Panc1 (cell line): ENCODE data around the gene TOP3A. TPM values are rescaled to one million over a fixed set of nuclear protein-coding genes. Genes with fewer than 3 reads are reported as not detected.
A peak's percentile ranks its signal among the peaks of the same experiment; 100 is the strongest.
"Not testable (repeated sequence)": the region's sequence is repeated elsewhere in the genome, so short reads cannot be mapped to it uniquely, and the experiment has no call there.

Experiments
- ATAC-seq: fragments of 200-7000 bp; cut with Tn5 transposase; 2 replicates; pipeline ENCODE4 v1.9.1; 2020; ENCODE audit warnings: mild to moderate bottlenecking, moderate library complexity
- BruUV-seq: library from RNA; stranded (reverse); fragments of 400-500 nt; replicated peaks from 2 replicates; lab custom pipeline; 2021; lab: Mats Ljungman, UMichigan
- CTCF ChIA-PET: fragments of 300-600 bp; sonication (Branson Sonifier 250); formaldehyde crosslinking; loops from one replicate; lab custom pipeline; 2022; ENCODE audit warnings: antibody characterized with exemption; lab: Charles Lee
- POLR2A ChIA-PET: fragments of 300-600 bp; sonication (Branson Sonifier 250); formaldehyde crosslinking; loops from one replicate; lab custom pipeline; 2022; ENCODE audit warnings: antibody characterized with exemption; lab: Charles Lee
- DNase-seq: peaks from one replicate; pipeline ENCODE4 v3.0.0-alpha.2; 2010; ENCODE audit warnings: low read depth, low spot score
- H3K27ac ChIP-seq: 2 replicates; pipeline ENCODE4 v1.5.1; 2011; ENCODE audit warnings: mild to moderate bottlenecking, low read length, inconsistent platforms
- H3K27me3 ChIP-seq: fragments of 200-500 bp; sonication (Bioruptor generic); 2 replicates; pipeline ENCODE4 v1.6.0; 2014; ENCODE audit warnings: low read length, inconsistent platforms; ENCODE audit not compliant: control insufficient read depth, insufficient read depth
- H3K36me3 ChIP-seq: fragments of 200-500 bp; sonication (Bioruptor generic); 2 replicates; pipeline ENCODE4 v1.5.1; 2014; ENCODE audit warnings: inconsistent platforms, mild to moderate bottlenecking, low read length, moderate library complexity; ENCODE audit not compliant: control insufficient read depth, insufficient read depth
- H3K4me1 ChIP-seq: 2 replicates; pipeline ENCODE4 v1.5.1; 2011; ENCODE audit warnings: inconsistent platforms, mild to moderate bottlenecking, low read length, moderate library complexity; ENCODE audit not compliant: control insufficient read depth, insufficient read depth
- H3K4me3 ChIP-seq, 2 experiments: 2 replicates each; pipeline ENCODE4 v1.5.1; 2011 to 2012; ENCODE audit warnings: low read depth in 2 of 2, low read length in 2 of 2, mild to moderate bottlenecking in 2 of 2, inconsistent platforms in 1 of 2, moderate library complexity in 1 of 2
- H3K9me3 ChIP-seq: fragments of 200-500 bp; sonication (Bioruptor generic); 2 replicates; pipeline ENCODE4 v1.5.1; 2014; ENCODE audit warnings: low read depth, mild to moderate bottlenecking, inconsistent platforms, low read length, moderate library complexity; ENCODE audit not compliant: control insufficient read depth, insufficient read depth
- CTCF ChIP-seq: fragments of 450-650 bp; IDR thresholded peaks from 2 replicates; pipeline ENCODE4 v1.5.1; 2017; ENCODE audit warnings: mild to moderate bottlenecking
- POLR2AphosphoS5 ChIP-seq: IDR thresholded peaks from 2 replicates; pipeline ENCODE4 v1.6.1; 2012; ENCODE audit warnings: mild to moderate bottlenecking, low read depth, low read length, moderate library complexity
- REST ChIP-seq, 2 experiments: IDR thresholded peaks; 2 replicates each; pipeline ENCODE4 v1.6.1; 2011 to 2012; ENCODE audit warnings: low read depth in 2 of 2, control low read depth in 1 of 2, low read length in 1 of 2, mild to moderate bottlenecking in 1 of 2, moderate library complexity in 1 of 2; ENCODE audit not compliant: insufficient read depth in 1 of 2
- SIN3A ChIP-seq: IDR thresholded peaks from 2 replicates; pipeline ENCODE4 v1.6.1; 2012; ENCODE audit warnings: low read depth, mild to moderate bottlenecking, low read length, moderate library complexity, borderline replicate concordance; ENCODE audit not compliant: insufficient read depth
- TCF7L2 ChIP-seq: IDR thresholded peaks from 2 replicates; pipeline ENCODE4 v1.6.1; 2011; ENCODE audit warnings: mild to moderate bottlenecking, low read depth, low read length, inconsistent platforms
- in situ Hi-C: cut with HindIII; loops from 2 replicates; pipeline ENCODE4 v1.10.0; 2016; ENCODE audit warnings: low sequenced_read_pairs, low pct_unique_long_range_greater_than_20kb
- intact Hi-C: fragments of 100-400 bp; cut with micrococcal nuclease; formaldehyde crosslinking; loops from one replicate; pipeline ENCODE4 v1.10.0; 2022; ENCODE audit not compliant: unreplicated experiment
- total RNA-seq: library from RNA; stranded (reverse); gene quantifications from one replicate; pipeline ENCODE4 v1.2.1, GENCODE V29; 2021; ENCODE audit not compliant: unreplicated experiment

Gene TOP3A
- total RNA-seq, 1 experiment from 2014 or later = 49.3 TPM

- ATAC-seq (no peak), DNase-seq (no peak)
- intact Hi-C loops = no loop called here
- Histone ChIP-seq H3K27me3 (no peaks in the 10 kb centered on the region), H3K9me3 (no peaks in the 10 kb centered on the region), H3K4me3 (no peak overlapping the region), H3K4me1 (no peaks in the 10 kb centered on the region; the same call in none of the 2 replicates), H3K36me3 (peaks cover 11% of the 10 kb centered on the region), H3K27ac (no peak overlapping the region)
- ChIA-PET POLR2A (no interaction called here), CTCF (no interaction called here)
- in situ Hi-C loops = no loop called here
- TF ChIP-seq CTCF (no peak), TCF7L2 (no peak), SIN3A (no peak), POLR2AphosphoS5 (no peak), REST (IDR thresholded peaks at IDR 0.05; ENCODE audit: insufficient read depth in 1 of 2, low read depth in 2 of 2, low read length in 1 of 2) (no peak)
- no TSS peak for BruUV-seq
Measured at GRCh38 chr17:18309202-18309601, 5.6 kb downstream of the TOP3A start.

- TSS peak; percentile 19 for BruUV-seq
- CTCF ChIA-PET, intact Hi-C loops, H3K4me1 ChIP-seq, H3K27me3 ChIP-seq, H3K27ac ChIP-seq, H3K9me3 ChIP-seq, POLR2A ChIA-PET, DNase-seq, H3K4me3 ChIP-seq, ATAC-seq, in situ Hi-C loops: not testable (repeated sequence)
- H3K36me3 ChIP-seq = peaks cover 18% of the 10 kb centered on the region
Measured at GRCh38 chr17:18303206-18303605, 11.6 kb downstream of the TOP3A start.

- no peaks in the 10 kb centered on the region for H3K27me3 ChIP-seq
- in situ Hi-C loops (no loop called here), intact Hi-C loops (no loop called here)
- H3K36me3 ChIP-seq = peaks cover 13% of the 10 kb centered on the region
- CTCF ChIA-PET = no interaction called here
- ATAC-seq = no peak
- no peak overlapping the region for H3K4me3 ChIP-seq
- H3K9me3 ChIP-seq = no peaks in the 10 kb centered on the region
- H3K4me1 ChIP-seq = no peaks in the 10 kb centered on the region
- no peak overlapping the region for H3K27ac ChIP-seq
- no peak for TF ChIP-seq SIN3A
- no peak for TF ChIP-seq TCF7L2
- TF ChIP-seq REST (IDR thresholded peaks at IDR 0.05; ENCODE audit: insufficient read depth in 1 of 2, low read depth in 2 of 2, low read length in 1 of 2) = no peak
- TF ChIP-seq CTCF = no peak
- no peak for TF ChIP-seq POLR2AphosphoS5
- no TSS peak for BruUV-seq
- POLR2A ChIA-PET = interaction anchor here (0.5 kb wide), 1 partner anchor 56 kb away, joined by 3 read pairs; no protein-coding TSS in a partner anchor
- no peak for DNase-seq
Measured at GRCh38 chr17:18300725-18301480, 13.9 kb downstream of the TOP3A start.
